Smooth muscle cell (in vitro differentiated cells): Measurements from ENCODE around the gene PTPN7. TPM values are rescaled to one million over a fixed set of nuclear protein-coding genes. Genes with fewer than 3 reads are reported as not detected.

Experiments
- DNase-seq: peaks from one replicate; lab custom pipeline; 2025; ENCODE audit not compliant: unreplicated experiment; lab: John Stamatoyannopoulos, UW
- H2AFZ ChIP-seq: fragments of 200-600 bp; sonication (generic); 2 replicates; pipeline ENCODE4 v1.6.0; 2016; ENCODE audit warnings: antibody characterized with exemption, low read depth, mild to moderate bottlenecking
- H3F3A ChIP-seq: fragments of 200-600 bp; sonication (generic); 2 replicates; pipeline ENCODE4 v1.6.0; 2017; ENCODE audit warnings: antibody characterized with exemption, low read depth
- H3K27ac ChIP-seq: fragments of 200-600 bp; sonication (generic); 2 replicates; pipeline ENCODE4 v1.5.1; 2016; ENCODE audit warnings: low read depth, mild to moderate bottlenecking
- H3K27me3 ChIP-seq: fragments of 200-600 bp; sonication (generic); 2 replicates; pipeline ENCODE4 v1.6.1; 2016; ENCODE audit warnings: low read depth, mild to moderate bottlenecking
- H3K36me3 ChIP-seq: fragments of 200-600 bp; sonication (generic); 2 replicates; pipeline ENCODE4 v1.5.1; 2016; ENCODE audit warnings: low read depth
- H3K4me1 ChIP-seq: fragments of 200-600 bp; sonication (generic); 2 replicates; pipeline ENCODE4 v1.5.1; 2016; ENCODE audit warnings: low read depth
- H3K4me2 ChIP-seq: fragments of 200-600 bp; sonication (generic); 2 replicates; pipeline ENCODE4 v1.6.0; 2016; ENCODE audit warnings: mild to moderate bottlenecking
- H3K4me3 ChIP-seq: fragments of 200-600 bp; sonication (generic); 2 replicates; pipeline ENCODE4 v1.5.1; 2016; ENCODE audit warnings: mild to moderate bottlenecking
- H3K79me2 ChIP-seq: fragments of 200-600 bp; sonication (generic); 2 replicates; pipeline ENCODE4 v1.6.0; 2016; ENCODE audit warnings: low read depth, mild to moderate bottlenecking
- H3K9ac ChIP-seq: fragments of 200-600 bp; sonication (generic); 2 replicates; pipeline ENCODE4 v1.6.0; 2016; ENCODE audit warnings: low read depth
- H3K9me3 ChIP-seq: fragments of 200-600 bp; sonication (generic); replicated peaks from 2 replicates; pipeline ENCODE4 v1.5.1; 2016; ENCODE audit warnings: low read depth
- H4K20me1 ChIP-seq: fragments of 200-600 bp; sonication (generic); 2 replicates; pipeline ENCODE4 v1.6.0; 2016; ENCODE audit warnings: low read depth
- WGBS: methylation state at CpG from one replicate; pipeline ENCODE4 v1.1.7; 2016; ENCODE audit warnings: low lambda C conversion rate; 5-methylcytosine and 5-hydroxymethylcytosine counted together
- polyA plus RNA-seq: library from polyadenylated mRNA; unstranded; fragments of >200 nt; fragmentation: Nextera tagmentation; extraction: Ambion mirVana; gene quantifications from 2 replicates; pipeline ENCODE4 v1.2.1, GENCODE V29; 2016
- total RNA-seq: library from RNA; depleted of rRNA; stranded (reverse); fragments of >200 nt; gene quantifications from 2 replicates; pipeline ENCODE4 v1.2.3, GENCODE V29; 2014
- TF ChIP-seq, protein P1 (sequence below): fragments of 200-600 bp; sonication (generic); IDR thresholded peaks from 2 replicates; pipeline ENCODE4 v1.5.1; 2017; ENCODE audit warnings: borderline replicate concordance, mild to moderate bottlenecking, antibody characterized with exemption; ENCODE audit not compliant: insufficient read depth, poor library complexity, severe bottlenecking

PTPN7 gene
- total and polyA plus RNA-seq, 2 experiments from 2014 or later = not detected

- no peak overlapping the region for H3K4me2 ChIP-seq
- no peaks in the 10 kb centered on the region for H3K9me3 ChIP-seq
- H3K4me1 ChIP-seq = peaks cover 14% of the 10 kb centered on the region
- H3K27ac ChIP-seq = no peak overlapping the region
- TF ChIP-seq, protein P1, sequence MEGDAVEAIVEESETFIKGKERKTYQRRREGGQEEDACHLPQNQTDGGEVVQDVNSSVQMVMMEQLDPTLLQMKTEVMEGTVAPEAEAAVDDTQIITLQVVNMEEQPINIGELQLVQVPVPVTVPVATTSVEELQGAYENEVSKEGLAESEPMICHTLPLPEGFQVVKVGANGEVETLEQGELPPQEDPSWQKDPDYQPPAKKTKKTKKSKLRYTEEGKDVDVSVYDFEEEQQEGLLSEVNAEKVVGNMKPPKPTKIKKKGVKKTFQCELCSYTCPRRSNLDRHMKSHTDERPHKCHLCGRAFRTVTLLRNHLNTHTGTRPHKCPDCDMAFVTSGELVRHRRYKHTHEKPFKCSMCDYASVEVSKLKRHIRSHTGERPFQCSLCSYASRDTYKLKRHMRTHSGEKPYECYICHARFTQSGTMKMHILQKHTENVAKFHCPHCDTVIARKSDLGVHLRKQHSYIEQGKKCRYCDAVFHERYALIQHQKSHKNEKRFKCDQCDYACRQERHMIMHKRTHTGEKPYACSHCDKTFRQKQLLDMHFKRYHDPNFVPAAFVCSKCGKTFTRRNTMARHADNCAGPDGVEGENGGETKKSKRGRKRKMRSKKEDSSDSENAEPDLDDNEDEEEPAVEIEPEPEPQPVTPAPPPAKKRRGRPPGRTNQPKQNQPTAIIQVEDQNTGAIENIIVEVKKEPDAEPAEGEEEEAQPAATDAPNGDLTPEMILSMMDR = no peak
- H3K9ac ChIP-seq = no peak overlapping the region
- H3K36me3 ChIP-seq = no peaks in the 10 kb centered on the region
- 81% methylated on average over 13 of the region's 13 CpGs for WGBS
- no peak for DNase-seq
- no peaks in the 10 kb centered on the region for H3K27me3 ChIP-seq
- no peaks in the 10 kb centered on the region for H4K20me1 ChIP-seq
- H3K4me3 ChIP-seq = no peak overlapping the region
- H2AFZ ChIP-seq = no peak overlapping the region
- no peaks in the 10 kb centered on the region for H3K79me2 ChIP-seq
- no peaks in the 10 kb centered on the region for H3F3A ChIP-seq
Measured at GRCh38 chr1:202107801-202108731, 52.3 kb downstream of the PTPN7 start.

DNA sequence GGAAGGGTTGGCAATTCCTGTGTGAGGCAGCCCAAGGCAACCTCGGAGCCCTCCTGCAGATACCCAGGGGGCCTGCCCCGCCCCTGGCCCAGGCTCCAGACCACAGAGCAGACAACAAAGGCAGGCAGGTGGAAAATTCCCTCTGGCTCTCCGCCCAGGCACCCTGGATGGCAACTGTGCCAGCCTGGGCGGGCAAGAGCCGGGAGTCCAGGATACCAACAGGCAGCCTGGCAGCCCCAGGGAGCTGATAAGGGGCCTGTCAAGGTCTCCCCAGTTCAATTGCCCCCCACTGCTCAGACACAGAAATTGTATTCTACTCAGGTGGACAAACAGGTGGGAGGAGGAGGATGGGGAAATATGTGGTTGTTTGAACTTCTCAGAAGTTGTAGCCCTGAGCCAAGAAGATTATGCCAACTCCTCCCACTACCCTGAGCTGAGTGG lies 53.1 kb downstream of the PTPN7 start:
- Histone ChIP-seq H3K27ac (no peak overlapping the region), H3K9ac (no peak overlapping the region), H2AFZ (no peak overlapping the region), H4K20me1 (no peaks in the 10 kb centered on the region), H3F3A (no peaks in the 10 kb centered on the region), H3K4me1 (peaks cover 14% of the 10 kb centered on the region), H3K27me3 (no peaks in the 10 kb centered on the region), H3K36me3 (no peaks in the 10 kb centered on the region), H3K9me3 (no peaks in the 10 kb centered on the region), H3K4me2 (no peak overlapping the region), H3K79me2 (no peaks in the 10 kb centered on the region), H3K4me3 (no peak overlapping the region)
- DNase-seq = no peak
- TF ChIP-seq, protein P1 = no peak
- 79% methylated on average over 5 of the region's 5 CpGs for WGBS

DNA sequence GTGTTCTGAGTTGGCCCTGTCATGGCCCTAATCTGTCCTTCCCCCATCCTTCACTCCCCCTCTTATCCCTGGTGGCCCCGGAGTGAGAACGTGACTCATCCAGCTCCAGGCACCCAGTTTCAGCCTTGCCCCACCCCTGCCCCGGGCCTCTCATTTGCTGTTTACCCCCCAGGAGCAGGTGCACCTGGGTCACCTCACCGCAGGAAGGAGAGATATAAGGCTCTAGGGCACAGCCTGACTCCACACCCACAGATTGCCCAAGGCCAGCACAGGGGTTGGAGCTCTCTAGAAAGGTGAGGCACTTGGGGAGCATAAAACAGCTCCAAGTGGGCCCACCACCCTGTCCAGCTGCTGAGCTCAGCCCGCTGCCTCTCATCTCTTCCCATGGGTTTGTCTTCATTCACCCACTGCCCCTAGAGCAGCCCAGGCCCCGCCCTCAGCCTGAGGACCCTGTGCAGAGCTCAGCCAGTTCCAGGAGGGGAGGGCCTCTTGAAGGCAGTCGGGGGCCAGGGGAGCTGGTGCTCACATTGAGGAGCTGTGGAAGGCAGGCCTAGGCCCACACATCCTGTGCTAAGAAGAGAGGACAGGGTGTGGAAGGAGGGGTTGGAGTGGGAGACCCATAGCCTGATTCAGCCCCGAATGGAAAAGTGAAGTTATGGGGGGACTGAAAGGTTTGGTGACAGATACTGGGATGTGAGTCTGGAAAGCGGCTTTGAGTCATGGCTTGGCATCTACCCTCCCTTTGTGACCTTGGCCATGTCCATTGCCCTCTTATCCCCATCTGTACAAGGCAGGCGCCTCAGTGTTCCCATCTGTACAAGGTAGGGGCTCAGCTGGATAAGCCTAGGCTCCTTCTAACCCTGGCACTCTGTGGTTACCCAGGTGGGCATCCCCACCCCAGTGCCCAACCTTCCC lies 53.8 kb downstream of the PTPN7 start:
- Histone ChIP-seq H3K27me3 (no peaks in the 10 kb centered on the region), H3K4me3 (no peak overlapping the region), H3K36me3 (no peaks in the 10 kb centered on the region), H3K4me2 (no peak overlapping the region), H4K20me1 (no peaks in the 10 kb centered on the region), H3K9ac (peak overlapping the region; percentile 46), H3F3A (no peaks in the 10 kb centered on the region), H3K9me3 (no peaks in the 10 kb centered on the region), H2AFZ (no peak overlapping the region), H3K4me1 (peaks cover 14% of the 10 kb centered on the region), H3K79me2 (no peaks in the 10 kb centered on the region), H3K27ac (peak overlapping the region; percentile 75)
- no peak for DNase-seq
- TF ChIP-seq, protein P1 = no peak
- 74% methylated on average over 10 of the region's 10 CpGs for WGBS
